Measurements from ENCODE around the gene MED1. TPM values are rescaled to one million over a fixed set of nuclear protein-coding genes. Genes with fewer than 3 reads are reported as not detected.

Gene MED1
- total RNA-seq, 2 experiments from 2014 or later: 51.8 to 55.0 TPM

- POLR2A ChIA-PET: no interaction called here
- no peak for ATAC-seq (ENCODE audit: low read depth)
Measured at GRCh38 chr17:39404542-39405378, 46.3 kb downstream of the MED1 start.

GRCh38 chr17:39402890-39403605, 48.0 kb downstream of the MED1 start:
- POLR2A ChIA-PET: interaction anchor here (2.3 to 3.4 kb wide), 2 partner anchors 48 to 59 kb away, joined by 7 to 18 read pairs; partner anchors contain the start of genes CDK12 and MED1
- Mint-ChIP-seq H3K27ac (no peak overlapping the region), H3K27me3 (no peaks in the 10 kb centered on the region), H3K9me3 (no peaks in the 10 kb centered on the region), H3K4me1 (peaks cover 26% of the 10 kb centered on the region), H3K36me3 (peaks cover 3% of the 10 kb centered on the region), H3K4me3 (peak overlapping the region; percentile 95)
- DNase-seq (no peak), ATAC-seq (ENCODE audit: low read depth) (no peak)

More at GRCh38 chr17:39404542-39405378, 46.3 kb downstream of the MED1 start:
- Mint-ChIP-seq H3K4me3 (no peak overlapping the region), H3K9me3 (no peaks in the 10 kb centered on the region), H3K36me3 (peaks cover 7% of the 10 kb centered on the region), H3K27me3 (no peaks in the 10 kb centered on the region), H3K27ac (peak overlapping the region; percentile 19), H3K4me1 (peaks cover 28% of the 10 kb centered on the region)
- DNase-seq: no peak

- ATAC-seq (ENCODE audit: low read depth) (peak; percentile 70), DNase-seq (peak; percentile 89)
- POLR2A ChIA-PET: interaction anchor here (2.3 to 3.4 kb wide), 2 partner anchors 49 to 60 kb away, joined by 7 to 18 read pairs; partner anchors contain the start of genes CDK12 and MED1
- Mint-ChIP-seq H3K27ac (peak overlapping the region; percentile 96), H3K27me3 (no peaks in the 10 kb centered on the region), H3K36me3 (peaks cover 3% of the 10 kb centered on the region), H3K4me3 (peak overlapping the region; percentile 95), H3K4me1 (peaks cover 22% of the 10 kb centered on the region), H3K9me3 (no peaks in the 10 kb centered on the region)
Measured at GRCh38 chr17:39402244-39402889, 48.7 kb downstream of the MED1 start.

GRCh38 chr17:39401412-39402243, 49.4 kb downstream of the MED1 start, which contains the start of gene FBXL20:
FBXL20 (minus strand) TSS chr17:39401626; CDS start chr17:39401402, 224 bp downstream.
- DNase-seq (peak; percentile 91), ATAC-seq (ENCODE audit: low read depth) (peak; percentile 76)
- Mint-ChIP-seq H3K4me1 (peaks cover 19% of the 10 kb centered on the region), H3K9me3 (no peaks in the 10 kb centered on the region), H3K4me3 (peak within 1 kb of the TSS; percentile 95), H3K27me3 (no peaks in the 10 kb centered on the region), H3K27ac (peak within 1 kb of the TSS; percentile 96), H3K36me3 (peaks cover 1% of the 10 kb centered on the region)
- POLR2A ChIA-PET: interaction anchor here (0.6 to 3.4 kb wide), 5 partner anchors 49 to 267 kb away, joined by 3 to 18 read pairs (median 4); partner anchors contain the start of genes CDK12, MED1 and PNMT

- POLR2A ChIA-PET: interaction anchor here (0.5 to 3.4 kb wide), 6 partner anchors 18 to 419 kb away, joined by 3 to 18 read pairs (median 4); partner anchors contain the start of genes CDK12, MED1 and PNMT
- Mint-ChIP-seq H3K36me3 (peaks cover 1% of the 10 kb centered on the region), H3K4me3 (peak overlapping the region; percentile 95), H3K4me1 (peaks cover 18% of the 10 kb centered on the region), H3K9me3 (no peaks in the 10 kb centered on the region), H3K27ac (peak overlapping the region; percentile 96), H3K27me3 (no peaks in the 10 kb centered on the region)
- DNase-seq: no peak
- ATAC-seq (ENCODE audit: low read depth): peak; percentile 11
Measured at GRCh38 chr17:39400547-39401411, 50.3 kb downstream of the MED1 start.

GRCh38 chr17:39399791-39400190, 51.3 kb downstream of the MED1 start:
- Mint-ChIP-seq H3K27ac (no peak overlapping the region), H3K4me3 (peak overlapping the region; percentile 95), H3K4me1 (peaks cover 15% of the 10 kb centered on the region), H3K36me3 (peaks cover 1% of the 10 kb centered on the region), H3K9me3 (no peaks in the 10 kb centered on the region), H3K27me3 (no peaks in the 10 kb centered on the region)
- DNase-seq (no peak), ATAC-seq (ENCODE audit: low read depth) (no peak)
- POLR2A ChIA-PET: interaction anchor here (0.5 to 3.4 kb wide), 3 partner anchors 17 to 164 kb away, joined by 3 to 18 read pairs (median 3); partner anchors contain the start of gene CDK12

- Mint-ChIP-seq H3K36me3 (no peaks in the 10 kb centered on the region), H3K9me3 (no peaks in the 10 kb centered on the region), H3K4me1 (no peaks in the 10 kb centered on the region), H3K27ac (no peak overlapping the region), H3K4me3 (no peak overlapping the region), H3K27me3 (no peaks in the 10 kb centered on the region)
- ATAC-seq (ENCODE audit: low read depth) (no peak), DNase-seq (no peak)
- POLR2A ChIA-PET: no interaction called here
Measured at GRCh38 chr17:39393736-39394135, 57.3 kb downstream of the MED1 start.

GRCh38 chr17:39391448-39391847, 59.6 kb downstream of the MED1 start:
- POLR2A ChIA-PET: interaction anchor here (0.7 kb wide), 2 partner anchors 47 to 216 kb away, joined by 4 read pairs; no protein-coding TSS in a partner anchor
- DNase-seq (no peak), ATAC-seq (ENCODE audit: low read depth) (no peak)
- Mint-ChIP-seq H3K4me3 (no peak overlapping the region), H3K36me3 (no peaks in the 10 kb centered on the region), H3K4me1 (no peaks in the 10 kb centered on the region), H3K27me3 (no peaks in the 10 kb centered on the region), H3K27ac (no peak overlapping the region), H3K9me3 (no peaks in the 10 kb centered on the region)

GRCh38 chr17:39385040-39385439, 66.0 kb downstream of the MED1 start:
- no peak overlapping the region for H3K4me3 Mint-ChIP-seq

GRCh38 chr17:39380144-39380543, 70.9 kb downstream of the MED1 start:
- DNase-seq (no peak), ATAC-seq (ENCODE audit: low read depth) (no peak)
- H3K27ac Mint-ChIP-seq: no peak overlapping the region
- peaks cover 3% of the 10 kb centered on the region for H3K4me1 Mint-ChIP-seq
- peaks cover 2% of the 10 kb centered on the region for H3K36me3 Mint-ChIP-seq
- no peaks in the 10 kb centered on the region for H3K27me3 Mint-ChIP-seq
- H3K4me3 Mint-ChIP-seq: no peak overlapping the region
- POLR2A ChIA-PET: interaction anchor here (0.6 kb wide), 1 partner anchor 14 kb away, joined by 3 read pairs; no protein-coding TSS in a partner anchor
- no peaks in the 10 kb centered on the region for H3K9me3 Mint-ChIP-seq

More at GRCh38 chr17:39385040-39385439, 66.0 kb downstream of the MED1 start:
- DNase-seq: no peak
- ATAC-seq (ENCODE audit: low read depth): no peak
- Mint-ChIP-seq H3K4me1 (no peaks in the 10 kb centered on the region), H3K36me3 (peaks cover under 1% of the 10 kb centered on the region), H3K27ac (no peak overlapping the region), H3K9me3 (no peaks in the 10 kb centered on the region), H3K27me3 (no peaks in the 10 kb centered on the region)
- POLR2A ChIA-PET: no interaction called here

- H3K27ac Mint-ChIP-seq: no peak overlapping the region
- H3K27me3 Mint-ChIP-seq: no peaks in the 10 kb centered on the region
- ATAC-seq (ENCODE audit: low read depth): no peak
- peaks cover 2% of the 10 kb centered on the region for H3K36me3 Mint-ChIP-seq
- no peak overlapping the region for H3K4me3 Mint-ChIP-seq
- DNase-seq: no peak
- no peaks in the 10 kb centered on the region for H3K9me3 Mint-ChIP-seq
- peaks cover 3% of the 10 kb centered on the region for H3K4me1 Mint-ChIP-seq
- POLR2A ChIA-PET: no interaction called here
Measured at GRCh38 chr17:39376434-39376833, 74.6 kb downstream of the MED1 start.

Measured in activated naive CD8-positive, alpha-beta T cell treated with anti-CD3 and anti-CD28 coated beads, Interleukin-2, amount 10 ng/mL, durations not matched to agents 7 days and 5 days (primary cell).